Cardiac fibroblast (primary cell): ENCODE data around the gene RIPOR2.

Experiments
- DNase-seq, 2 donors: peaks; one replicate each; pipeline versions ENCODE4 v3.0.0 to v3.0.0-alpha.2; 2010; ENCODE audit warnings: low read depth in 2 of 2
- H3K4me3 ChIP-seq, 2 donors: replicated peaks in 1 of 2; 1 replicate in 1 of 2; 2 replicates in 1 of 2; pipeline ENCODE4 v1.5.1; 2011; ENCODE audit warnings: low read depth in 2 of 2, low read length in 2 of 2, mild to moderate bottlenecking in 2 of 2, moderate library complexity in 1 of 2
- TF ChIP-seq, protein P1 (sequence below): IDR thresholded peaks from one replicate; pipeline ENCODE4 v1.5.1; 2011; ENCODE audit warnings: low read depth, mild to moderate bottlenecking, low read length, inconsistent platforms

The RIPOR2 gene

DNA sequence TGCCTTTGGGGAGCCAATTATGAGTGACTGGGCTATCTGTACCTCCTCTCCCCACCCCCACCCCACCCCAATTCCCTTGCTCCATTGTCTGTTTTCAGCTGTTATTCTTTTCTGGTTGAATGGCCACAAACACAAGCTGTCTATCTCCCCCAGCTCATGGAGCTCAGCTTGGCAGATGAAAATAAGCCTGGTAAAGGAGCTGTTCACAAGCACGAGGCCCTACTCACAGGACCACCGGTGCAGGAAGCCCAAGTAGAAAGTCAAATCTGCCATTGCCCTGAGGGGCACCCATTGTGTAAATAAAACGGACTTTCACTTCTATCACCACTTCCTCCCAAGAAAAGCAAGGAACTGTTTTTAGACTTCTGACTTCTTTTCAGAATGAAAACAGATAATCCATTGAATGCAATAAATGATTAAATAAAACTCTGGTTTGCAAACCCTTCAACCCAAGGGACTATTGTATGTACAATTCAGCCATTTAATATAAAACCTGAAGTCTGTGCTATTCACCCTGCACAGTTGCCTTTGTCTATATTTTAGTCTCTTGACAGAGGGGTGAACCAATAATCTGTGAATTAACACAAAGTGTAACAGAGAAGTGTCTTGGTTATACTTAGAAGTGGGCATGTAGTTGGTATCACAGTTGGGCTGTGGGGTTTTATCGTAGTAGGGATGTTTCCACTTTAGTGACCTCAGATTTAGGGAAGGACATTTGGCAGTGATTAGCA is 27.7 kb downstream of the RIPOR2 start:
- TF ChIP-seq, protein P1, sequence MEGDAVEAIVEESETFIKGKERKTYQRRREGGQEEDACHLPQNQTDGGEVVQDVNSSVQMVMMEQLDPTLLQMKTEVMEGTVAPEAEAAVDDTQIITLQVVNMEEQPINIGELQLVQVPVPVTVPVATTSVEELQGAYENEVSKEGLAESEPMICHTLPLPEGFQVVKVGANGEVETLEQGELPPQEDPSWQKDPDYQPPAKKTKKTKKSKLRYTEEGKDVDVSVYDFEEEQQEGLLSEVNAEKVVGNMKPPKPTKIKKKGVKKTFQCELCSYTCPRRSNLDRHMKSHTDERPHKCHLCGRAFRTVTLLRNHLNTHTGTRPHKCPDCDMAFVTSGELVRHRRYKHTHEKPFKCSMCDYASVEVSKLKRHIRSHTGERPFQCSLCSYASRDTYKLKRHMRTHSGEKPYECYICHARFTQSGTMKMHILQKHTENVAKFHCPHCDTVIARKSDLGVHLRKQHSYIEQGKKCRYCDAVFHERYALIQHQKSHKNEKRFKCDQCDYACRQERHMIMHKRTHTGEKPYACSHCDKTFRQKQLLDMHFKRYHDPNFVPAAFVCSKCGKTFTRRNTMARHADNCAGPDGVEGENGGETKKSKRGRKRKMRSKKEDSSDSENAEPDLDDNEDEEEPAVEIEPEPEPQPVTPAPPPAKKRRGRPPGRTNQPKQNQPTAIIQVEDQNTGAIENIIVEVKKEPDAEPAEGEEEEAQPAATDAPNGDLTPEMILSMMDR: no peak
- DNase-seq: no peak
- H3K4me3 ChIP-seq: no peak overlapping the region

DNA sequence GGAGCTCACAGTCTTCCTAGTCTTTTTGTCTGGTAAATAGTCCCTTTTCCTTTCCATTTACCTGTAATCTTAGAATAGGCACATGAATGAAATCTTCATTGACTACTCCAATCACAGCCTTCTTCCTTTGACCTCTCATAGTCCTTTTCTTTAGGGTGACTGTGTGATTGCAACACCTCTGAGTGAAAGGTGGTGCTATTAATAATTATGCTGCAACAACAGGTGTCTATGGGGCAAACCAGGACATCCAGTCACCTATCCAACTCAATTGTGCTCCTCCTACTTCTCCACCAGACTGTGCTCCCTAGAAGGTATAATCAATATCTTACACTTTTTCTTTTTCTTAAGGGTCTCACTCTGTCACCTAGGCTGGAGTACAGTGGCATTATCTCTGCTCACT is 29.4 kb downstream of the RIPOR2 start:
- no peak overlapping the region for H3K4me3 ChIP-seq
- no peak for DNase-seq
- TF ChIP-seq, protein P1: no peak

DNA sequence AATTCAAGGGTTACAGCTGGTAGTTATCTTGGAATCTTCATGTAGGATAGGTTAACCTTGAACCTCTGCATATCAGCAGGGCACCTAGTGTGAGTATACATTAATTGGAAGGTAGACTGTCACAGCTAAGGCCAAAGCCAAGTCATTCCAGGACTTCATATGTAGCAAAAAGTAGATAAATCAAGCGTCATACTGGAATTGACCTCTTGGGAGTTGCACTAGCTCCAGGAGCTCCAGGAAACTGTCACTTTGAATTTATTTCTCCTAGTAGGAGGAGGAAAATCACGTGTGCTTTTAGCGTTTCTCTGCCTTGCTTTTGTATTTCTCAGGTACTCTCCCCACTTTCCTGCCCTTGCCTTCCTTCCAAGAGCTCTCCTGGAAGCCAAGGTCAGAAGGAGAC is 30.3 kb downstream of the RIPOR2 start:
- TF ChIP-seq, protein P1: no peak
- no peak for DNase-seq
- H3K4me3 ChIP-seq: no peak overlapping the region

DNA sequence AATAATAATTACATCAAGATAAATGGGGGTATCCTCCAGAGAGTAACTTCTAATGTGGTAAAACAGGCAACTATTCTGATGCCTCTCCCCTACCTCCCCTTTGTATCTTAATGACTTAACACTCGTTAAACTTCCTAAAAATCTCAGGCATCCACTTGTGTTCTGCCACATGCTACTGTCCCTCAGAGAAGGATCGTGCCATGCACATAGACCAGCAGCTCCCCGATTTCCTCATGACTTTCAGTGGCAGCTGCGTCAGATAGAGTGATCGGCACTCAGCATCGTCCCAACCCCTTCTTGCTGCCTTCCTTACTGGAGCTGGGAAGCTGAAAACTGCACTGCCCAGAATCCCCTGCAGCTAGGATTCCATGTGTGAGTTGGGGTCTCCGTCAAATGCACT is 32.1 kb downstream of the RIPOR2 start:
- TF ChIP-seq, protein P1: no peak
- no peak for DNase-seq
- no peak overlapping the region for H3K4me3 ChIP-seq

DNA sequence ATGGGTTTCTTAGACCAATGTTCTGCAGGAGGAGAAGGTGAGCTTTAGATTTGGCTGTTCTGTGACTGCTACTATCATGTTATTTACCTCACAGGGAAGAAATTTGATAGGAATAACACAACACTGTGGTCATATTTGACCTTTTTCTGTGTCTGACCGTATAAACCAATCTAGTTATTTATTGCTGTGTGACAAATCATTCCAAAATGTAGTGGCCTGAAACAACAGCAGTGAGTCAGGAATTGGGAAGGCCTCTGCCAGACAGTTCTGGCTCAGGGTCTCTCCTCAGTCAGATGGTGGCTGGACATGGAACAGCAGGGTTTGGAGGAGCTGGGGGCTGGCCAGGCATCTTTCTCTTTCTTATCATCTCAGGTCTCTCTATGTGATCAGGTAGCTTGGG is 33.0 kb downstream of the RIPOR2 start:
- TF ChIP-seq, protein P1: no peak
- DNase-seq: peak; percentile 36 to 76
- no peak overlapping the region for H3K4me3 ChIP-seq

DNA sequence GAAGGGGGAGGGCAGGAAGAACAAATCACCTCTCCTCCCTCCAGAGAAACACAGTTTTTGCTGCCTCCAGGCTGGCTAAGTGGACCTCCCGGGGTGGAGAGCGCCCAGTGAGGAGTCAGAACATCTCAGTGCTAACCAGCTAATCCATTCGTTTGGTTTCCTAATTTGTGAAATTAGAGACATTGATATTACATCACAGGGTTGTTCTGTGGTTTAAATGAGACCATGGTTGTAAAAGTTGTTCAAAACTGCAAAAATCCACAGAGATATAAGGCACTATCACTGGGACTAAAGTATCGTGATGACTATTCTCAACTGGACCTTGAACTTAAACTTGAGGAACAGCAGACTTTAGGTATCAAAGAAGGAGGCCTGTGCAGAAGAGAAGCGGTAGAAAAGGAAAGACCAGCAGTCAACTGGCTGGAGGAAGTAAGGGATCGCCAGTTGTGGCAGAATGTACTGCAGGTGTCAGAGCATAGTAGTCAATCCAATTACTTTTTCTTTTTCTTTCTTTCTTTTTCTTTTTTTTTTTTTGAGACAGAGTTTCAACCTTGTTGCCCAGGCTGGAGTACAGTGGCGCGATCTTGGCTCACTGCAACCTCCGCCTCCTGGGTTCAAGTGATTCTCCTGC is 33.9 kb downstream of the RIPOR2 start:
- no peak for DNase-seq
- H3K4me3 ChIP-seq: no peak overlapping the region
- TF ChIP-seq, protein P1: no peak
